Left renal pelvis (tissue), 4 donors: ENCODE results near the gene XXYLT1. TPM values are rescaled to one million over a fixed set of nuclear protein-coding genes. Genes with fewer than 3 reads are reported as not detected.

Source experiments
- DNase-seq, 4 donors: peaks; one replicate each; pipeline ENCODE4 v3.0.0-alpha.2; 2013; ENCODE audit warnings: low read depth in 4 of 4, low spot score in 3 of 4
- polyA plus RNA-seq, 4 donors: library from polyadenylated mRNA; unstranded; fragments of 120-200 nt; gene quantifications; one replicate each; pipeline ENCODE4 v1.2.1, GENCODE V29; 2013; ENCODE audit not compliant: insufficient read length in 4 of 4

XXYLT1 gene
- polyA plus RNA-seq, 4 donors = 27.8 to 46.3 (median 30.5) TPM

DNA sequence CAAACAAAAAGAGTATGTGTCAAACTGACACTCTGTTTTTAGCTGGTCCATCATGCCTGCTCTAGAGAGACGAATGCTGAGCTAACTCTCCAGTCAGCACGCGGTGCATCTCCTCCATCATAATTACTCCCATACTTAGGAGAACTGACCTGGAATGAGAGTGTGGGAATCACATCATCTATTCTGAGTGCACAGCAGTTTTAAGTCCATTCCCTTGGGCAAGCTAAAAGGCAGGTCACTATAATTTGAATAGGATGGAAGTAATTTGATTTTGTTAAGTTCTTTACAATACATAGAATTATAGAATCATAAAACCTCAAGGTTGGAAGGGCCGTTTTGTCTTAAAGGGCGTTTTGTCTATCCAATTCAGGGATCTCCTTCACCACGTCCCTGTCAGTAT is 251.6 kb downstream of the XXYLT1 start:
- DNase-seq = no peak

Other genes with a start within 250 kb of the XXYLT1 start
- 10 to 100 TPM; 35.6 to 37.3 (median 36.2) TPM for gene ACAP2, start 171.9 kb upstream of the XXYLT1 start, polyA plus RNA-seq